Progenitor cell of endocrine pancreas (in vitro differentiated cells): ENCODE data around the gene NAV3. TPM values are rescaled to one million over a fixed set of nuclear protein-coding genes. Genes with fewer than 3 reads are reported as not detected.

Source experiments
- DNase-seq: peaks from one replicate; pipeline ENCODE4 v3.0.0; 2021; ENCODE audit warnings: low spot score; ENCODE audit not compliant: unreplicated experiment
- H3K27ac Mint-ChIP-seq: 2 replicates; pipeline ENCODE4 v1.8.0; 2021; ENCODE audit warnings: mild to moderate bottlenecking, moderate library complexity, mixed read lengths
- H3K27me3 Mint-ChIP-seq: 2 replicates; pipeline ENCODE4 v1.8.0; 2021; ENCODE audit warnings: mixed read lengths
- H3K36me3 Mint-ChIP-seq: 2 replicates; pipeline ENCODE4 v1.8.0; 2022; ENCODE audit warnings: mixed read lengths; ENCODE audit not compliant: insufficient read depth
- H3K4me1 Mint-ChIP-seq: 2 replicates; pipeline ENCODE4 v1.8.0; 2021; ENCODE audit warnings: low read depth, mixed read lengths
- H3K4me3 Mint-ChIP-seq: 2 replicates; pipeline ENCODE4 v1.8.0; 2021; ENCODE audit warnings: low read depth, mild to moderate bottlenecking, moderate library complexity, mixed read lengths
- H3K9me3 Mint-ChIP-seq: 2 replicates; pipeline ENCODE4 v1.8.0; 2021; ENCODE audit warnings: low read depth, mixed read lengths
- CTCF ChIP-seq: fragments of 200-600 bp; sonication (generic); IDR thresholded peaks from one replicate; pipeline ENCODE4 v1.5.0; 2021; ENCODE audit warnings: antibody characterized with exemption, mild to moderate bottlenecking; ENCODE audit not compliant: unreplicated experiment
- total RNA-seq: library from RNA; stranded (reverse); gene quantifications from 2 replicates; pipeline ENCODE4 v1.2.1, GENCODE V29; 2021

Gene NAV3
- total RNA-seq, 1 donor from 2014 or later = 11.5 TPM

- no peak for TF ChIP-seq CTCF
- Mint-ChIP-seq H3K4me1 (peaks cover 12% of the 10 kb centered on the region), H3K4me3 (no peak overlapping the region), H3K27me3 (no peaks in the 10 kb centered on the region), H3K9me3 (peaks cover 8% of the 10 kb centered on the region), H3K27ac (peak overlapping the region; percentile 9), H3K36me3 (no peaks in the 10 kb centered on the region)
- DNase-seq = no peak
These were observed 209.4 kb downstream of the NAV3 start for GRCh38 chr12:78040111-78040510.

GRCh38 chr12:78050790-78051189, 220.1 kb downstream of the NAV3 start:
- Mint-ChIP-seq H3K36me3 (peaks cover under 1% of the 10 kb centered on the region), H3K4me3 (no peak overlapping the region), H3K9me3 (peaks cover 16% of the 10 kb centered on the region), H3K27ac (no peak overlapping the region), H3K4me1 (no peaks in the 10 kb centered on the region), H3K27me3 (no peaks in the 10 kb centered on the region)
- no peak for TF ChIP-seq CTCF
- DNase-seq = no peak

DNA sequence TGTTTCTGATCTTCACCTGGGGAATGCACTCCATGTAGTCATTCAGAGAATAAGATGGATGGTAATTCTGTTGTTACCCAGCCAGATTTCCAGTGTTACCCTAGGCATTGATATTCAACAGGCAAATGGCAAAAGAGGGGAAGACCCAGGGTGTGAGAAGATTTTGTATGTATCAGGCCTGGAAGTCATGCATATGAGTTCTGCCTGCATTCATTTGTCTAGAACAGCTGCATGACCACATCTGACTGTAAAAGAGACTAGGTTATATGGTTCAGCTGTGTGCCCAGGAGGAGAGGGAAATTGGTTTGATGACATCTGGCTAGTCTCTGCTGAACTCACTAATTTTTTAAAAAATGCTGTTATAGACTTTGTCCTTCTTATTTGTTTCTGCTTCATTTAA, 224.9 kb downstream of the NAV3 start:
- no peaks in the 10 kb centered on the region for H3K4me1 Mint-ChIP-seq
- H3K27me3 Mint-ChIP-seq = no peaks in the 10 kb centered on the region
- H3K4me3 Mint-ChIP-seq = no peak overlapping the region
- no peak for DNase-seq
- no peaks in the 10 kb centered on the region for H3K9me3 Mint-ChIP-seq
- H3K36me3 Mint-ChIP-seq = no peaks in the 10 kb centered on the region
- H3K27ac Mint-ChIP-seq = no peak overlapping the region
- no peak for TF ChIP-seq CTCF

GRCh38 chr12:78057075-78057474, 226.4 kb downstream of the NAV3 start:
- TF ChIP-seq CTCF = no peak
- H3K9me3 Mint-ChIP-seq = no peaks in the 10 kb centered on the region
- no peaks in the 10 kb centered on the region for H3K36me3 Mint-ChIP-seq
- no peaks in the 10 kb centered on the region for H3K4me1 Mint-ChIP-seq
- DNase-seq = no peak
- H3K4me3 Mint-ChIP-seq = no peak overlapping the region
- H3K27me3 Mint-ChIP-seq = no peaks in the 10 kb centered on the region
- H3K27ac Mint-ChIP-seq = no peak overlapping the region

GRCh38 chr12:78060186-78060585, 229.5 kb downstream of the NAV3 start:
- Mint-ChIP-seq H3K27me3 (no peaks in the 10 kb centered on the region), H3K27ac (no peak overlapping the region), H3K4me1 (peaks cover 1% of the 10 kb centered on the region), H3K9me3 (no peaks in the 10 kb centered on the region), H3K36me3 (no peaks in the 10 kb centered on the region), H3K4me3 (no peak overlapping the region)
- no peak for TF ChIP-seq CTCF
- no peak for DNase-seq
